ENCODE measurements around the gene ALOXE3. TPM values are rescaled to one million over a fixed set of nuclear protein-coding genes. Genes with fewer than 3 reads are reported as not detected.

The ALOXE3 gene
- polyA plus RNA-seq, 3 donors = not detected

DNA sequence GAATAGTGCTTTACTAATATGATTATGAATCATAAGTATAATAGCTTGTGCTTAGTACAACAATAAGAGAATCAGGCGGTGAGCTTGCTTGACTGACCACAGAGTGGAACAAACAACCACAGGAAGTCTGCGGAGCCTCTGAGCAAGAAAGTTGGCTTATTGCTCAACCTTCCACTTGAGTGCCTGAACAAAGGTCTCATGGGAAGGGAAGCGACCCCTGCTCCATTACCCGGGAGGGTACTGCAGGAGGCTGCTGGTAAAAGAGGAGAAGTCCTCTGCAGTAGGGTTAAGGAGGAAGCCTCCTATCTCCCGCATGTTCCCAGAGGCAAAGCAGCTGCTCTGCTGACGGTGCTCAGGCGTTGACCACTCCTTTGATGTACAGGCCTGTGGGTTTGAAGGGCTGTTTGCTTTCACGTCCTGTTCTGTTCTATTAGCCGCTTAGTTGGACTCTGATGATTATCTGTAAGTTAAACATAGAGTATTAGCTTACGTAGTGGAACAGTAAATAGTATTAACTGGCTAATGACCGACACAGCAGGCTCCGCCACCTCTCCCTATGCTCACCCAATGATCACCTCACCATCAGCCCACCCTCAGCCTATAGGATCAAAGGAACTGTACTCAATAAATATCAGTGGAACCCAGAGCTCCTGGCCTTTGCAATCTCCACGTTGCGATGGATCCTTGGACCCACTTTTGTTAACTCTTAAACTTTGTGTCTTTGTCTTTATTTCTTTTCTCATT, 61.9 kb downstream of the ALOXE3 start:
- H3K4me1 ChIP-seq (ENCODE audit: control insufficient read depth in 1 of 2, insufficient read depth in 2 of 2, low read length in 2 of 2) = peaks cover 39 to 42% of the 10 kb centered on the region in 2 donors
- Mint-ChIP-seq H3K4me3 (peak overlapping the region; percentile 45 to 74), H3K9me3 (no peaks in the 10 kb centered on the region), H3K36me3 (no peaks in the 10 kb centered on the region), H3K27ac (peak overlapping the region; percentile 91 to 97 (median 95)), H3K27me3 (ENCODE audit: low read depth in 3 of 3) (peaks cover 4 to 11% (median 5%) of the 10 kb centered on the region in 3 donors), H3K4me1 (peaks cover 37% of the 10 kb centered on the region)
- peak; percentile 85 to 98 (median 93) for DNase-seq
- peak overlapping the region; percentile 69 for H3K4me2 ChIP-seq (replicated peaks; ENCODE audit: extremely low read depth, low read length, poor library complexity, severe bottlenecking)
- WGBS (ENCODE audit: insufficient coverage) = 13% methylated on average over 4 of the region's 14 CpGs
- intact Hi-C loops (cut with micrococcal nuclease) = loop anchor here (2.0 to 10.0 kb wide), 6 partner anchors 40 to 1044 kb away; partner anchors contain the start of gene RNASEK (in 1 of the 2)
- H3K36me3 ChIP-seq (replicated peaks in 1 of 2; ENCODE audit: control insufficient read depth in 1 of 2, insufficient read depth in 2 of 2, low read length in 2 of 2) = no peaks in the 10 kb centered on the region
- H3K79me2 ChIP-seq (ENCODE audit: insufficient read depth, low read length) = no peaks in the 10 kb centered on the region
- peak overlapping the region; percentile 75 to 82 for H3K27ac ChIP-seq (ENCODE audit: low read depth in 1 of 2, low read length in 2 of 2)
- TF ChIP-seq, protein P1, sequence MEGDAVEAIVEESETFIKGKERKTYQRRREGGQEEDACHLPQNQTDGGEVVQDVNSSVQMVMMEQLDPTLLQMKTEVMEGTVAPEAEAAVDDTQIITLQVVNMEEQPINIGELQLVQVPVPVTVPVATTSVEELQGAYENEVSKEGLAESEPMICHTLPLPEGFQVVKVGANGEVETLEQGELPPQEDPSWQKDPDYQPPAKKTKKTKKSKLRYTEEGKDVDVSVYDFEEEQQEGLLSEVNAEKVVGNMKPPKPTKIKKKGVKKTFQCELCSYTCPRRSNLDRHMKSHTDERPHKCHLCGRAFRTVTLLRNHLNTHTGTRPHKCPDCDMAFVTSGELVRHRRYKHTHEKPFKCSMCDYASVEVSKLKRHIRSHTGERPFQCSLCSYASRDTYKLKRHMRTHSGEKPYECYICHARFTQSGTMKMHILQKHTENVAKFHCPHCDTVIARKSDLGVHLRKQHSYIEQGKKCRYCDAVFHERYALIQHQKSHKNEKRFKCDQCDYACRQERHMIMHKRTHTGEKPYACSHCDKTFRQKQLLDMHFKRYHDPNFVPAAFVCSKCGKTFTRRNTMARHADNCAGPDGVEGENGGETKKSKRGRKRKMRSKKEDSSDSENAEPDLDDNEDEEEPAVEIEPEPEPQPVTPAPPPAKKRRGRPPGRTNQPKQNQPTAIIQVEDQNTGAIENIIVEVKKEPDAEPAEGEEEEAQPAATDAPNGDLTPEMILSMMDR (IDR thresholded peaks at IDR 0.05) = no peak
- H3K9ac ChIP-seq (ENCODE audit: insufficient read depth, low read length, poor library complexity, severe bottlenecking) = no peak overlapping the region
- no peaks in the 10 kb centered on the region for H3K9me3 ChIP-seq (replicated peaks in 1 of 2; ENCODE audit: control insufficient read depth in 1 of 2, insufficient read depth in 1 of 2, low read length in 2 of 2)
- H4K20me1 ChIP-seq (ENCODE audit: insufficient read depth, low read length) = no peaks in the 10 kb centered on the region
- H3K27me3 ChIP-seq (ENCODE audit: control insufficient read depth in 2 of 2, insufficient read depth in 2 of 2, low read length in 2 of 2) = peaks cover 0 to 4% of the 10 kb centered on the region in 2 donors
- H3K4me3 ChIP-seq (replicated peaks in 1 of 3; ENCODE audit: low read depth in 2 of 3, low read length in 3 of 3) = peak overlapping the region in 1 of 3 experiments; percentile 61
- no peak overlapping the region for H2AFZ ChIP-seq (ENCODE audit: insufficient read depth, low read depth, low read length, poor library complexity, severe bottlenecking)

DNA sequence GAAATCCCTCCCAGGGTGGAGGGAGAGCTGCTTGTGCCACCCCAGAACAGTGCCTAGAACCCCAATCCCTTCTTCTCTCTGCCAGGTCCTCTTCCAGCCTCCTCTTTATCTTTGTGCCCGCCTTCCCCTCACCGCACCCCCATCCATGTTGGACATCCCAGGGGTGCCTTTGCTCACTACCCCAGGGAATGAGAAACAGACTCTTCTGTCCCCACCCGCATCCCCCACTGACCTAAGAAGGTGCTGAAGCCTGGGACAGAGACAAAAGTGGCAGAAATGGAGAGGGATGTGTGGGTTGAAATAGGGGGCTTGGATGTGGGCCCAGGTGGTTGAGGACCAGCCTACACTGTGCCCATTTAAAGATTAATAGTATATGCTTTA, 62.5 kb downstream of the ALOXE3 start:
- Histone ChIP-seq H3K9ac (ENCODE audit: insufficient read depth, low read length, poor library complexity, severe bottlenecking) (no peak overlapping the region), H3K79me2 (ENCODE audit: insufficient read depth, low read length) (no peaks in the 10 kb centered on the region), H3K4me2 (replicated peaks; ENCODE audit: extremely low read depth, low read length, poor library complexity, severe bottlenecking) (peak overlapping the region; percentile 69), H3K36me3 (replicated peaks in 1 of 2; ENCODE audit: control insufficient read depth in 1 of 2, insufficient read depth in 2 of 2, low read length in 2 of 2) (no peaks in the 10 kb centered on the region), H3K4me3 (replicated peaks in 1 of 3; ENCODE audit: low read depth in 2 of 3, low read length in 3 of 3) (peak overlapping the region in 2 of 3 experiments; percentile 2 to 61), H4K20me1 (ENCODE audit: insufficient read depth, low read length) (no peaks in the 10 kb centered on the region), H3K27ac (ENCODE audit: low read depth in 1 of 2, low read length in 2 of 2) (peak overlapping the region; percentile 75 to 82), H3K4me1 (ENCODE audit: control insufficient read depth in 1 of 2, insufficient read depth in 2 of 2, low read length in 2 of 2) (peaks cover 39 to 42% of the 10 kb centered on the region in 2 donors), H2AFZ (ENCODE audit: insufficient read depth, low read depth, low read length, poor library complexity, severe bottlenecking) (no peak overlapping the region), H3K27me3 (ENCODE audit: control insufficient read depth in 2 of 2, insufficient read depth in 2 of 2, low read length in 2 of 2) (peaks cover 0 to 2% of the 10 kb centered on the region in 2 donors), H3K9me3 (replicated peaks in 1 of 2; ENCODE audit: control insufficient read depth in 1 of 2, insufficient read depth in 1 of 2, low read length in 2 of 2) (no peaks in the 10 kb centered on the region)
- Mint-ChIP-seq H3K9me3 (no peaks in the 10 kb centered on the region), H3K4me1 (peaks cover 37% of the 10 kb centered on the region), H3K27ac (peak overlapping the region; percentile 91 to 97 (median 95)), H3K27me3 (ENCODE audit: low read depth in 3 of 3) (peaks cover under 1 to 7% (median 3%) of the 10 kb centered on the region in 3 donors), H3K4me3 (peak overlapping the region; percentile 45 to 74), H3K36me3 (no peaks in the 10 kb centered on the region)
- DNase-seq = no peak
- intact Hi-C loops (cut with micrococcal nuclease) = loop anchor here (2.0 to 10.0 kb wide), 6 partner anchors 39 to 1044 kb away; partner anchors contain the start of gene RNASEK (in 1 of the 2)
- TF ChIP-seq, protein P1 (IDR thresholded peaks at IDR 0.05) = no peak
- WGBS (ENCODE audit: insufficient coverage) = 42% methylated on average over 2 of the region's 3 CpGs
